HL-60/S4 treated with phorbol 12-myristate 13-acetate at 8.2 ng/mL for 4 days and 3 days (cell line): ENCODE results near the gene MYL12A.
"Not testable (repeated sequence)": the region's sequence is repeated elsewhere in the genome, so short reads cannot be mapped to it uniquely, and the experiment has no call there.

ENCODE experiments used
- in situ Hi-C: fragments of 300-500 bp; cut with MboI; formaldehyde crosslinking; loops from 2 replicates; pipeline ENCODE4 v1.15.0; 2022; ENCODE audit warnings: low sequenced_read_pairs

Gene MYL12A

DNA sequence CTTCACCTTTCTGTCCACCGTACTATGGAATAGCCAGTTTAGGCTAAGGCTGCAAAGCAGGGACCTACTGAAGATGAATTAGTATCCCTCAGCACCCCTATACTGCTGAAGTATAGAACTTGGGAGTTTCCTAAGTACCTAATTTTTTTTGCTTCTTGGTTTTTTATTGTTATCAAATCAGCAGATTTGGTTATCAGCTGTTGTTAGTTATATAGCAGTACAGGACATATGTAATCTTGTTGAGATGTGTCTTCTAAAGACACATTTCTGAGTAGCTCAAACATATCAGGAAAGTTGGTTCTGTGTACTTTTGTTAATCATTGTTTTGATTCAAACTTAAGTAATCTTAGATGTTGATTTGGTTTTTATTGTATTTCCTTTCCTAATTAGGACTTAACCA, 5.2 kb downstream of the MYL12A start:
- in situ Hi-C loops, result no loop called here

DNA sequence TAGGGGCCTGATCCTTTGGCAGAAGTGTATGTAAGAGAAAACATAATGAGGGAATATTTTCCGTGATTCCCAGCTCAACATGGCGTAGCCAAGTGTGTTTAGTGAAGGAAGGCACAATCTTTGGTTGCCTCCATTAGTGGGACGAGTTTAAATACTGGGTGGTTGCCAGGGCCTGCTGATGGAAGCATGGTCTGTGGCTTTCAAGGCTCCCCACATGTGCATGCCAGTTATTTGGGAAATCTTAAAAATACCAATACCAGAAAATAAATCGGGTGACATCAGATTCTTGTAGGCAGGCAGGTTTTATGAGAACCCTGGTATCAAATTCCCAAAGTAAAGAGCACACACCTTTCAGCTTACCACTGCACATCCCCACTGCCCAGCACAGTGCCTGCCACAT, 7.1 kb downstream of the MYL12A start:
- in situ Hi-C loops, result no loop called here

DNA sequence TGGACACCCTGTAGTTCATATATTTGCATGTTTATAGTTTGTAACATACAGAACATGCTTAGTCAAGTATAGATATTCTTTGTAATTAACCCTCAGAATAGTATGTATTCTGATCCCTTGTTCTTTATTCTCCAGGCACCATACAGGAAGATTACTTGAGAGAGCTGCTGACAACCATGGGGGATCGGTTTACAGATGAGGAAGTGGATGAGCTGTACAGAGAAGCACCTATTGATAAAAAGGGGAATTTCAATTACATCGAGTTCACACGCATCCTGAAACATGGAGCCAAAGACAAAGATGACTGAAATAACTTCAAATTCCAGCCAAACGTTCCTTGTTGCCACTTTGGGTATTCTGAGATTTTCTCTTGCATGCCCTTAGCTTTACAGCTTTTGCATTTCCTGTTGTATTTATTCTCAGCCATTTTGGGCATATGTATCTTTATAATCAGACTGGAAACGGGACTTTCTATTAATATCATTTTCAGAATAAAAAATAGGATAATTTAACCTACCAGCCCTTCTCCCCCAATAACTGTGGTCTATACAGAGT, 8.1 kb downstream of the MYL12A start:
- in situ Hi-C loops, result no loop called here

DNA sequence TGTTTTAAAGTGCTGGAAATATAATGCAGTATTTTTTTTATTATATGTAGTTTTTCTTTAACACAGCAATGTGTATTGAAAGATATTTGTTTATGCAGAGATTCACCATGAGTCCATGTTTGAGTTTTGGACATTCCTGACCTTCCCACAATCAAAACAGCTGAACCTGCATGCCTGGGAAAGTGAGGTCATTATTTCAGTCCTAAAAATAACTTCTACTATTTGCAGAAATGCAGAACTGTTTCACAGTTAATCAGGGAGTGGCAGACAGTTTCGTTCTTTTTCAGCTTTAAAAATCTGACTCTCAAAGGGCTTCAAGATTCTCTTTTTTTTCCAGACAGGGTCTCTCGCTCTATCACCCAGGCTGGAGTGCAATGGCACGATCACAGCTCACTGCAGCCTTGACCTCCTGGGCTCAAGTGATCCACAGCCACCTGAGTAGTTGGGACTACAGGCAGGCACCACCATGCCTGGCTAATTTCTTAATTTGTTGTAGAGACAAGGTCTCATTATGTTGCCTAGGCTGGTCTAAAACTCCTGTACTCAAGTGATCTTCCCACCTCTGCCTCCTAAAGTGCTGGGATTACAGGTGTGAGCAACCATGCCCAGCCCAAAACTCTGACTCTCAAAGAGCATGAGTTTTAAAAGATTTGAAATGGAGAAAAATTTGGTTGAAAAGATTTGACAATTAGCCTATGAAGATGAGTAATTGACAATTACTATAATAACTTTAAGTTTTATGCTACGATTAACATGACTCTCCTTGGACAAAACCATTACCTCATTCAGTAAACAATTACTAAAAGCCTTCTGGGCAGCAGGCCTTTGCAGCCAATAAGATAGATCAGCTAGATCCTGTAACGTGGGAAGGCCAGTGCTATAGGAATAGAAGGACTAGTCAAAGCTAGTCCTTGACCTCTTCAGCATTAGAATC, 9.4 kb downstream of the MYL12A start:
- in situ Hi-C loops, result no loop called here

DNA sequence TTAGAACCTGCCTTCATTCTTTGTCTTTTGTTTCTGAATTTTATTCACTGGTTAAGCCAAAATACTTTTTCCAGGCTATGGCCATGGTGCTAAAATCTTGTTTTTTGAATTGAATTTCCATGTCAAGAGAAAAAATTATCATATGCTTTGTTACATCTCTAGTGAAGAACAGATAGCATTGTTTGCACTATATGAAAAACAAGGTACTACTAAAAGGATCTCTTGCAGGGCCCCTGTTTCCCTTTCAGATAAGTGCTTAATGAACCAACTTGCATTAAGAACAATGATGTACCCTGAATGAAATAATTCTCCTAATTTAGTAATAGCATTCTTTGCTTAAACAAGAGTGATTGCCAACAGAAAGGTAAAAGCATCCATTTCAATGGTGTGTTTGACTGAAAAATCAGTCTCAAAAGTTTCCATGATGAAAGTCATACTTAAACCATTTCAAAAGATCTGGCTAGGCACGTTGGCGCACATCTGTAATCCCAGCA, 10.1 kb downstream of the MYL12A start:
- in situ Hi-C loops, result no loop called here

DNA sequence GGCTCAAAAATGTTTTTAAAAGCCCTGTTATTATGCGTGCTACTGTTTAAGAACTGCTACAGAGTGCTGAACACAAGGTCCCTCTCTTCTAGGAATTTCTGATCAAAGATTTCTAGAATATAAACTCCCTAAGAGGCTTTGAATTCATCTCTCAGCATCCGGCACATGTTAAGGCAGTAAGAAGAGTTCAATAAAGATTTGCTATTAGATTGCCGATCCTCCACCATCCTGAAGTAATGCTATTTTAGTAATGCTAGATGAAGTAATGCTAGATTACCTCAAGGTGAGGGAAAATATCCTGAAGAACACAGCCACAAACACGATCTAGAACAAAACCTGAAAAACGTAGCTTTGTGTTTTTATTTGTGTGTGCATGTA, 13.4 kb downstream of the MYL12A start:
- in situ Hi-C loops, result no loop called here

DNA sequence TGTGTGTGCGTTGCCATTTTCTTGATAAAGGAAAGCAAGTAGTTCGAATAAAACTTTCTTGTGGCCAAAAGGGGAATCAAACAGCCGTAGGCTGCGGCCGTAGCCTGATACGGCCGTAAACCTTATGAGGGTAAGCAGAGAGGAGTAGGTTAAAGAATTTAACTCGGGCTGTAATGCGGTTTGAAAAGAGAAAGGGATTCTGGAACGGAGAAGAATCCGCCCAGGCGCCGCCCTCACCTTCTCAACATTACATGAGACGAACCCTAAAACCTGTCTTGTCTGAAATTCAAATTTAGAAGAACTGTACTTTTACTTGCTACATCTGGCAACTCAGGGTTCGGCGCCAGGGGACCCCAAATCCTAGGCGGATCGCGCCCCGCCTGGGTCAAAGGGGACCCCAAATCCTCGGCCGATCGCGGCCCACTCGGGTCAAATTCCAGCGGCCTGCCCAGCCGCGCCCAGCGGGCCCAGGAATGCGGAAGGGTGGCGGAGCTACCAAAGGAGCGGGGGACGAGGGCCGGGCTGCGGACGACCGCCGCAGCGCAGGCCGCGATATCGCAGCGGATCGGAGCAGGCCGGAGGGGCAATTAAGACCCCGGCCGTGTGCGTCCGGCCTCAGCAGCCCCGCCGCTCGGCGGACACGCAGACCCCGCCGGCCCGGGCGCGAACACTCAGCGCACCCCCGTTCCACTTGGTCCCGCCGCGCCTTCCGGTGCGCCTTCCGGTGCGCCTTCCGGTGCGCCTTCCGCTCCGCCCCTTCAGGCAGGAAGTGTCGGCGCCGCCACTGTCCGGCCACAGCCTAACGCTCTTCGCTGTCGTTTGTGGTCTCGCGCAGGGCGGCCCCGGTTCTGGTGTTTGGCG, 14.0 kb downstream of the MYL12A start, which contains the start of gene MYL12B:
TSS of gene MYL12B (plus strand) at position 761 of the 861 bp plus-strand sequence. CDS start 10,766 bp downstream, outside the sequence.
- in situ Hi-C loops, result no loop called here

DNA sequence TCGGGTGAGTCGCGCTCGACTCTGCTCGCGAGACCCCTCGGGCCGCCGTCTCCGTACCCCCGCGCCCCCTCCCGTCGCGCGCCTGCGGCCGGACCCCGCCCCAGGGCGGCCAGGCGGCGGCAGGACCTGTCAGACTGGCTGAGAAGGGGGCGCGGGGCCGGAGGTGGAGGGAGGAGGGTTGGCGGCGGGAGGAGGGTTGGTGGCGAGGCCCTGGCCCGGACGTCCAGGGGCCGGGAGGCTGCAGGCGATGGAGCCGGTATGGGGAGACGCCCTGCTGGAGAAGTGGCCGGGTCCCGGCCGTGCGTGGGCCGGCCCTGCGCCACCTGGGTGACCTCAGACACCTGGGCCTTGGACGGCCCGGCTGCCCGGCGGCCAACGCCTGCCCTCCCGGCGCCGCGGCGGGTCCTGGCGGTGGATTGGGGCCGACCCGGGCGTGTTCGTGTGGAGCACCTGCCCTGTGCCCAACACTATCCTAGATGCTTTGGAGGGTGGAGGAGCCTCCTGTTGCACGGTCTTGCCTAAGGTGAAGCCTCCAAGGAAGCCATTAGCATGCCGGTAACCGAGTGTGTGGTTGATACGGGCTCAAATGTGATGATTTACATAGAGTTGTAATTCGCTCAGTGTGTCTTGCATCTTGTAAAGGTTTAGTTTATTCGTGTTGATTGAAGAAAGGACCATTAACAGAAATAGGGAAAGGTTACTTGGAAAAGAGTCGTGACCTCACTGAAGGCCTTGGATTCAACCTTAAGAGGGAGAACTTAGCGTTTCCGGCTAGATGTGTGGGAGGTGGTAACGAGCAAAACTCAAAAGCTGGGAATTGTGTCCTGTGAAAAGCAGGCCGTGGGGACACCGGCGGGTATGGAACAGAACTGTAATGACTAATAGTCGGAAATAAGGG, 14.9 kb downstream of the MYL12A start:
- in situ Hi-C loops, result no loop called here

DNA sequence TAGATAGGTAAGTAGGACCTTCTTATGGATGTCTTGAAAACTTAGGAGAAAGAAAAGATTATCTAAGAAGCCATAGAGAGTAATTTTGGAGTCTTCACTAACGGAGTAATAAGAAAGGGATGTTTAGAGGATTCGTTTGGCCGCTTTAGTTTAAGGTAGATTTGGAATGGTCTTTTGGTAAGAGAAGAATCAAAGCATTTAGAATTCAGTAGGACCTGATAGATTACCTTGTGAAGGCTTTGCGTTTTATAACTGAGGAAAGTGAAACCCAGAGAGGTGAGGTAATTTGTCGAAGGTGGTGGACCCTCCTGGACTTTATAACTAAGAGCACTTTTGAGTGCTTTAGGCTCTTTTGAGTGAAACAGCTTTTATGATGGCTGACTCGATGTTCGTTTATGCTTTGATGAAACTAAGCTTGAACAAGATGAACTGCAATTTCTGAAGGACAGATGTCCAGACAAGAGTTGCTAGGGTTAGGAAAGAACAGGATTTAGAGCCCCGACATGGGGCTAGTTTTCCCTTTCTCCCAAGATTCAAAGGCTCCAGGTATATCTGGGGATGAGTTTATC, 15.6 kb downstream of the MYL12A start:
- in situ Hi-C loops, result no loop called here

DNA sequence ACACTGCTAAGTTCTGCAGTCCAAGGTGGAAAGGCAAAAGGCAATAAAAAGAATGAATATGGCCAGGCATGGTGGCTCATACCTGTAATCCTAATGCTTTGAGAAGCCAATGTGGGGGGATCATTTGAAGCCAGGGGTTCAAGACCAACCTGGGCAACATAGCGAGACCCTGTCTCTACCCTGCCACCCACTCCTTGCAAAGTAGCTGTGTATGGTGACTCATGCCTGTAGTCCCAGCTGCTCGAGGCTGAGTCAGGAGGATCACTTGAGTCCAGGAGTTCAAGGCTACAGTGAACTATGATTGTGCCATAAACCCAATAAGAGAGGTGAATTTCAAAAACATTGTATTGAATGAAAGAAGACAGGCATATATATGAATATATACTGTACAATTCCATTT, 16.8 kb downstream of the MYL12A start:
- in situ Hi-C loops, result no loop called here

DNA sequence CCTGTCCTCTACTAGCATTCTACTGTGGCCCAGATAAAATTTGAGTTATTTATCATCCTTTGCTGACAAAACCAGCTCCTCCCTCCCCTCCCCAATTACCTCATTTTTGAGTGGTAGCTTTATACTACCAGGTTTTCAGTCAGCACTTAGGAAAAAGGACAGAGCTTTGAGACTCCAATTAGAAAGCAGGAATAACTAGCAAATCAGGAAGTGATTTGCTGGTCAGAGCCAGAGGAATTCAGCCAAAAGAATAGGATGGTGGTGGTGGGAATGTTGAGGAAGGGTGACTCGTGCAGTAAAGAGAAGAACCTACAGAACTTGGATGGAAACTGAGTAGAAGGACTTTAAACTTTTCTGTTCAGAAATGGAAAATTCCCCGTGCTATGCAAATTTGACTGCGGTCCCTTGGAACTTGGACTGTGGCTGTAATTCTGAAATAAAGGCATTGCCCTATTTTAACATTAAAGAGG, 18.0 kb downstream of the MYL12A start:
- in situ Hi-C loops, result no loop called here

DNA sequence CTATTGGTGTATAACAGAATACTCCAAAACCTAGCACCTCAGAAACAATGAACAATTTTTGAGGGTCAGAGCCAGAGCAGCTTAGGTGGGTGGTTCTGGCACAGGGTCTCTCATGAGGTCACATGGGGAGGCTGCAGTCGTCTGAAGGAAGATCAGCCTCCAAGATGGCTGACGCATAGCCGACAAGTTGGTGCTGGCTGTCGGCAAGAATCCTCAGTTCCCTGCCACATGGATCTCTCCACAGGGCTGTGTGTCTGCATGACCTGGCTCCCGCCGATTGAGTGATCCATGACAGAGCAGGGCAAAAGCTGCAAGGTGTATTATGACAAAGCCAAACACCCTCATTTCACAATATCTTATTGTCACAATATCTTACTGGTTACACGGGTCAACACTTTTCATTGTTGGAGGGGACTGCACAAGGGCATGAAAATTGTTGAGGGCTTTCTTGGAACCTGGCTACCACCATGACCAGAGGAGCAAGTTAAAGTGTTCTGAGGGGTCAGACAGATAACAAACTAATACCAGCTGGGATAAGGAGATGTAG, 18.5 kb downstream of the MYL12A start:
- in situ Hi-C loops, result no loop called here

DNA sequence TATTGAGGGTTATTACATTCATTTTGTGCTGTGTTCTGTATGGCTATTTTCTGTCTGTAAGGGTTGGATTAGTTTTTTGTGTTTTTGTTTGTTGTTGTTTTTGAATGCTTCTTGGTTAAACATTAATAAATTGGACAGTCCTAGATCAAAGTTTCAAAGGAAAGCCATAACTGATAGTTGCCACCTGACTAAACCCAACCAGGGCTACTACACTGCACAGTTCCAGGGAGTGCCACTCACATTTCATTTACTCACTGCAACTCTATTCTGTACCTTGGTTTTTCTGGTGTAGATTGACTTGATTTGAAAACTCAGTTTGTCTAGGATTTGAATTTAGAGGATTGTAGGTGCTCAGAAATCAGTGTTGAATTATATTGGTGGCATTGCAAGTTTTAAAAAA, 20.7 kb downstream of the MYL12A start:
- in situ Hi-C loops, result no loop called here

DNA sequence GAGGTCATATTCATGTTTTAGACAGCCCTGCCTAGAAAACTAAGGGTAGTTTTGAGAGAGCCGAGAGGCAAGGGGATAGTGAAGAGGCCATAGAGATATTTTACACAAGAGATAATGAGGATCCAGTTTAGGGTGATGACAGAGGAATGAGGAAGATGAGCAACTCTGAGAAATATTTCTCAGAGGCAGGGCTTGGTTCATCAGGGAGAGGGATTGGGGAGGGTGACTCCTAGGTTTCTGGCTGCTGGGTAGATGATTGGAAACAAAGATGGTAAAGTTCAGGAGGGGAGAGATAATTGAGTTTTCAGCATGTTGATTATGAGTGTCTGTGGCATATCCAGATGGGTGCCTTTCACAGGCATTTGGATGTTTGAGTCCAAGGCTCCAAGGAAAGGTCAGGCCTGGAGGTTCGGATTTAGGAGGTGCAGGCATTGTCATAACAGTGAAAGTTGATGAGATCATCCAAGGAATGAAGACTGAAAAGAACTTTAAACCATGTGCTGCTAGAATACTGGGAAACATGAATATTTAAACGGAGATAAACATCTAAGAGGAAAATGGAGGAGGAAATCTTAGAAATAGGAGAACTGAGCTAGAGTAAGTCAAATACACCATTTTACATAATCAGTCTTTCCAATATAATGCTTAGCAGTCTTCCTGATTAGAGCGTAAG, 21.8 kb downstream of the MYL12A start:
- in situ Hi-C loops, result no loop called here

DNA sequence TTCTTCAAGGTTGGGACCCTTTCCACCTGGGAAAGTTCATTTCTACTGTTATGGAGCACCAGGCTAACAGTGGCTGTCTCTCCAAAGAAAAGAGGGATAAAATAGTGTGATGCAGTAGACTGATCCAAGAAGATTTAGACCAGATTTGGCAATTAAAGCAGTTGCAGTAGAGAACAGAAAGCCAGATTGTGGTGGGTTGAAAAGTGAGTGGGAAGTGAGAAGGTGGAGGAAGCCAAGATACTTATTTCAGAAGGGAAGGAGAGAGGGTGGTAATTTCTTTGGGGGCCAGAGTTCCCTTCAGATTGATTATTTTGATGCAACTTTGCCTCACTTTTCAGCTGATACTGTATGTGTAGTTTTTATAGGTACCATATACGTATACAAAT, 22.3 kb downstream of the MYL12A start:
- in situ Hi-C loops, result no loop called here

DNA sequence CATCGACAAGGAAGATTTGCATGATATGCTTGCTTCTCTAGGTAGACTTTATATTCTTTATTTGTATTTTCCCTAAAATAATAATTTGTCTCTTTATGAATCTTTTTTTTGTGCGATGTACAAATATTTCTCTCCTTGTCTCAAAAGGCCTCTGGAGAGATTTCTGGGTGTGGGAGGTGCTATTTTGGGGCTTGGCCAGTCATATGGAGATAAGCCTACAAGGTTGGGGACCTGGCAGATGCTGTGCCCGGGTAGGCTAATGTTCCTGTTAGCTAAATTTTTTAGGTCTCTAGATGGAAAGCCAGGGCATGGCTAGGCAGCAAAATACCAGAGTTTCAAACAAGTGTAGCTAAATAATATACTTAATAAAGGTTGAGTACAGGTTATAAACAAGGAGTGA, 25.4 kb downstream of the MYL12A start:
- in situ Hi-C loops, result no loop called here

DNA sequence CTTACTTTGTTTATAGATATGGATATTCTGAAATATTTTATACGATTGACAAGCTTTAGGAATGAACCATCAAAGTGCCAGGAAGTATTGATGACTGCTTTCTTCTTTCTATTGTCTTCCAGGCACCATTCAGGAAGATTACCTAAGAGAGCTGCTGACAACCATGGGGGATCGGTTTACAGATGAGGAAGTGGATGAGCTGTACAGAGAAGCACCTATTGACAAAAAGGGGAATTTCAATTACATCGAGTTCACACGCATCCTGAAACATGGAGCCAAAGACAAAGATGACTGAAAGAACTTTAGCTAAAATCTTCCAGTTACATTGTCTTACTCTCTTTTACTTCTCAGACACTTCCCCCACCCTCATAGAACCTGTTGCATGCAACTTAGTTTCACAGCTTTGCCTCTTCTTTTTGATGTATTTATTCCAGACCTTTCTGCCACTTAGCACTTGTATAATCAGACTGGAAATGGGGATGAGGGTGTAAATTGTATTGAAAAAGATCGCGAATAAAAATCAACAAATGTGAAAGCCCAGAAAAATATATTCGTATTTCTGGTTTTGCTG, 30.1 kb downstream of the MYL12A start:
- in situ Hi-C loops, result not testable (repeated sequence)
